GM12891 (cell line): ENCODE data around the gene SSTR3.

Source experiments
- POLR2AphosphoS5 ChIP-seq: IDR thresholded peaks from 2 replicates; pipeline ENCODE4 v1.6.1; 2011; ENCODE audit warnings: low read depth, low read length, control low read depth
- TAF1 ChIP-seq: IDR thresholded peaks from 2 replicates; pipeline ENCODE4 v1.6.1; 2011; ENCODE audit warnings: low read depth, low read length, control low read depth

- no peak for TF ChIP-seq POLR2AphosphoS5
- TF ChIP-seq TAF1: no peak
Observed at GRCh38 chr22:37210041-37210803, 2.1 kb downstream of the SSTR3 start.
